SK-N-SH (cell line): ENCODE results near the gene IRF9. TPM values are rescaled to one million over a fixed set of nuclear protein-coding genes. Genes with fewer than 3 reads are reported as not detected.

ENCODE experiments used
- CTCF ChIA-PET: fragments of 300-600, 350-600 bp; formaldehyde crosslinking; extraction: SDS; loops from one replicate; lab custom pipeline; 2021; lab: Yijun Ruan, JAX
- POLR2A ChIA-PET: fragments of 350-600 bp; sonication (Branson Sonifier 250); formaldehyde crosslinking; extraction: SDS; loops from one replicate; lab custom pipeline; 2020; ENCODE audit warnings: antibody characterized with exemption, inconsistent platforms; lab: Yijun Ruan, JAX
- DNase-seq: peaks from one replicate; pipeline ENCODE4 v3.0.0; 2012
- H2AFZ ChIP-seq: fragments of 200-600 bp; sonication (generic); 2 replicates; pipeline ENCODE4 v1.8.1; 2016; ENCODE audit warnings: antibody characterized with exemption, mild to moderate bottlenecking, low read depth
- H3F3A ChIP-seq: fragments of 200-600 bp; sonication (generic); replicated peaks from 2 replicates; pipeline ENCODE3; 2016; ENCODE audit warnings: antibody characterized with exemption, mild to moderate bottlenecking; ENCODE audit not compliant: insufficient read depth
- H3K27ac ChIP-seq, 2 experiments: fragments of 200-500 bp in 1 of 2; fragments of 200-600 bp in 1 of 2; sonication (Bioruptor generic) in 1 of 2; sonication (generic), shearing (Covaris generic) in 1 of 2; 2 replicates each; pipeline versions ENCODE4 v1.5.1 to v1.6.1; 2014 to 2016; ENCODE audit warnings: low read depth in 2 of 2, inconsistent platforms in 1 of 2, low read length in 1 of 2, mild to moderate bottlenecking in 1 of 2, mixed read lengths in 1 of 2
- H3K27me3 ChIP-seq: fragments of 200-600 bp; sonication (generic), shearing (Covaris generic); 2 replicates; pipeline ENCODE4 v1.6.1; 2016; ENCODE audit warnings: mixed run types; ENCODE audit not compliant: insufficient read depth
- H3K36me3 ChIP-seq, 2 experiments: fragments of 200-500 bp in 1 of 2; fragments of 200-600 bp in 1 of 2; sonication (Bioruptor generic) in 1 of 2; sonication (generic) in 1 of 2; replicated peaks in 1 of 2; 2 replicates each; pipeline versions ENCODE3 to v1.5.1; 2014 to 2016; ENCODE audit warnings: low read length in 1 of 2, mild to moderate bottlenecking in 1 of 2; ENCODE audit not compliant: insufficient read depth in 2 of 2, control insufficient read depth in 1 of 2
- H3K4me1 ChIP-seq, 2 experiments: fragments of 200-500 bp in 1 of 2; fragments of 200-600 bp in 1 of 2; sonication (Bioruptor generic) in 1 of 2; sonication (generic), shearing (Covaris generic) in 1 of 2; 2 replicates each; pipeline versions ENCODE4 v1.5.1 to v1.6.1; 2014 to 2016; ENCODE audit warnings: low read depth in 1 of 2, low read length in 1 of 2, mixed run types in 1 of 2; ENCODE audit not compliant: insufficient read depth in 2 of 2, control insufficient read depth in 1 of 2
- H3K4me2 ChIP-seq: fragments of 200-600 bp; sonication (generic), shearing (Covaris generic); 2 replicates; pipeline ENCODE4 v1.6.1; 2017; ENCODE audit warnings: mixed run types
- H3K4me3 ChIP-seq, 2 experiments: fragments of 200-500 bp in 1 of 2; fragments of 200-600 bp in 1 of 2; sonication (Bioruptor generic) in 1 of 2; sonication (generic), shearing (Covaris generic) in 1 of 2; 2 replicates each; pipeline versions ENCODE4 v1.5.1 to v1.8.1; 2014 to 2016; ENCODE audit warnings: low read depth in 2 of 2, inconsistent platforms in 1 of 2, low read length in 1 of 2, mild to moderate bottlenecking in 1 of 2, mixed read lengths in 1 of 2, moderate library complexity in 1 of 2
- H3K79me2 ChIP-seq: fragments of 200-600 bp; sonication (generic); 2 replicates; pipeline ENCODE4 v1.8.1; 2017; ENCODE audit warnings: mild to moderate bottlenecking; ENCODE audit not compliant: insufficient read depth
- H3K9ac ChIP-seq: fragments of 200-600 bp; sonication (generic); 2 replicates; pipeline ENCODE4 v1.6.1; 2017; ENCODE audit warnings: mixed run types
- H3K9me2 ChIP-seq: fragments of 200-600 bp; sonication (generic); 2 replicates; pipeline ENCODE4 v1.6.1; 2017; ENCODE audit warnings: mixed run types
- H3K9me3 ChIP-seq: fragments of 200-600 bp; sonication (generic); 2 replicates; pipeline ENCODE4 v1.6.1; 2017; ENCODE audit warnings: mixed run types, mild to moderate bottlenecking, moderate library complexity
- H4K20me1 ChIP-seq: fragments of 200-600 bp; sonication (generic); 2 replicates; pipeline ENCODE4 v1.6.1; 2017; ENCODE audit warnings: mild to moderate bottlenecking, mixed run types; ENCODE audit not compliant: insufficient read depth
- CTCF ChIP-seq: fragments of 200-600 bp; sonication (generic); IDR thresholded peaks from 2 replicates; pipeline ENCODE4 v1.6.1; 2017; ENCODE audit warnings: antibody characterized with exemption, mild to moderate bottlenecking, moderate library complexity
- EP300 ChIP-seq, 2 experiments: IDR thresholded peaks; 2 replicates each; pipeline versions ENCODE4 v1.4.0 to v1.6.1; 2012; ENCODE audit warnings: borderline replicate concordance in 1 of 2, low read depth in 1 of 2, low read length in 1 of 2
- FOSL2 ChIP-seq: IDR thresholded peaks from 2 replicates; pipeline ENCODE4 v1.4.0; 2012; ENCODE audit warnings: low read depth, mild to moderate bottlenecking, moderate library complexity, borderline replicate concordance
- FOXM1 ChIP-seq: IDR thresholded peaks from 2 replicates; pipeline ENCODE4 v1.4.0; 2012; ENCODE audit warnings: low read depth, mild to moderate bottlenecking
- GABPA ChIP-seq: IDR thresholded peaks from 2 replicates; pipeline ENCODE4 v1.4.0; 2012; ENCODE audit warnings: low read depth, mild to moderate bottlenecking
- GATA2 ChIP-seq: sonication (generic); formaldehyde crosslinking; IDR thresholded peaks from 2 replicates; pipeline ENCODE4 v1.5.0; 2020; ENCODE audit warnings: mild to moderate bottlenecking, missing genetic modification reagents
- MXI1 ChIP-seq: IDR thresholded peaks from 2 replicates; pipeline ENCODE4 v1.6.1; 2012; ENCODE audit warnings: mild to moderate bottlenecking, low read depth, low read length, improper control_type of control experiment
- NFIC ChIP-seq: IDR thresholded peaks from 2 replicates; pipeline ENCODE4 v1.4.0; 2012; ENCODE audit warnings: borderline replicate concordance
- NRF1 ChIP-seq: IDR thresholded peaks from 2 replicates; pipeline ENCODE4 v1.6.1; 2012; ENCODE audit warnings: low read depth, mild to moderate bottlenecking, low read length
- PBX3 ChIP-seq: IDR thresholded peaks from 2 replicates; pipeline ENCODE4; 2012
- POLR2AphosphoS5 ChIP-seq: IDR thresholded peaks from 2 replicates; pipeline ENCODE4 v1.6.1; 2012; ENCODE audit warnings: low read depth, low read length
- RAD21 ChIP-seq: IDR thresholded peaks from 2 replicates; pipeline ENCODE4 v1.6.1; 2012; ENCODE audit warnings: mild to moderate bottlenecking, low read length
- SIN3A ChIP-seq: IDR thresholded peaks from 2 replicates; pipeline ENCODE4 v1.6.1; 2012; ENCODE audit warnings: low read depth, mild to moderate bottlenecking, low read length, moderate library complexity, borderline replicate concordance
- TAF1 ChIP-seq: IDR thresholded peaks from 2 replicates; pipeline ENCODE4 v1.6.1; 2012; ENCODE audit warnings: low read depth, mild to moderate bottlenecking, low read length, moderate library complexity, borderline replicate concordance
- USF1 ChIP-seq: IDR thresholded peaks from 2 replicates; pipeline ENCODE4 v1.4.0; 2012; ENCODE audit warnings: low read depth, borderline replicate concordance
- YY1 ChIP-seq: IDR thresholded peaks from 2 replicates; pipeline ENCODE4 v1.4.0; 2012; ENCODE audit warnings: low read depth, mild to moderate bottlenecking
- WGBS: methylation state at CpG from one replicate; pipeline ENCODE4 v1.1.6; 2017; ENCODE audit warnings: low lambda C conversion rate; 5-methylcytosine and 5-hydroxymethylcytosine counted together
- polyA plus RNA-seq, 3 experiments: library from polyadenylated mRNA; depleted of rRNA; stranded (reverse); fragments of >200 nt; gene quantifications; 2 replicates each; pipeline ENCODE4 v1.2.3, GENCODE V29; 2012
- TF ChIP-seq, protein P1 (sequence below): IDR thresholded peaks from 2 replicates; pipeline ENCODE4 v1.4.0; 2012; ENCODE audit warnings: low read depth, borderline replicate concordance
- TF ChIP-seq, protein P2 (sequence below): IDR thresholded peaks from 2 replicates; pipeline ENCODE4 v1.4.0; 2012; ENCODE audit warnings: low read depth

IRF9 gene
- polyA plus RNA-seq, 1 of the 3 experiments (the other 2 are of a cell fraction) = 37.6 TPM

GRCh38 chr14:24135584-24135833, 25.6 kb upstream of the IRF9 start:
- CTCF ChIA-PET = interaction anchor here (0.6 to 4.7 kb wide), 8 partner anchors 9 to 557 kb away, joined by 3 to 22 read pairs (median 3); partner anchors contain the start of genes IRF9, JPH4 and PSME2
- TF ChIP-seq YY1 (no peak), SIN3A (no peak), GATA2 (CRISPR knock-in tag) (no peak), TAF1 (no peak), USF1 (no peak), FOSL2 (no peak), RAD21 (no peak), FOXM1 (no peak), POLR2AphosphoS5 (no peak), PBX3 (no peak)
- TF ChIP-seq, protein P1, sequence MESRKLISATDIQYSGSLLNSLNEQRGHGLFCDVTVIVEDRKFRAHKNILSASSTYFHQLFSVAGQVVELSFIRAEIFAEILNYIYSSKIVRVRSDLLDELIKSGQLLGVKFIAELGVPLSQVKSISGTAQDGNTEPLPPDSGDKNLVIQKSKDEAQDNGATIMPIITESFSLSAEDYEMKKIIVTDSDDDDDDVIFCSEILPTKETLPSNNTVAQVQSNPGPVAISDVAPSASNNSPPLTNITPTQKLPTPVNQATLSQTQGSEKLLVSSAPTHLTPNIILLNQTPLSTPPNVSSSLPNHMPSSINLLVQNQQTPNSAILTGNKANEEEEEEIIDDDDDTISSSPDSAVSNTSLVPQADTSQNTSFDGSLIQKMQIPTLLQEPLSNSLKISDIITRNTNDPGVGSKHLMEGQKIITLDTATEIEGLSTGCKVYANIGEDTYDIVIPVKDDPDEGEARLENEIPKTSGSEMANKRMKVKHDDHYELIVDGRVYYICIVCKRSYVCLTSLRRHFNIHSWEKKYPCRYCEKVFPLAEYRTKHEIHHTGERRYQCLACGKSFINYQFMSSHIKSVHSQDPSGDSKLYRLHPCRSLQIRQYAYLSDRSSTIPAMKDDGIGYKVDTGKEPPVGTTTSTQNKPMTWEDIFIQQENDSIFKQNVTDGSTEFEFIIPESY = no peak
- Histone ChIP-seq H3K27me3 (no peaks in the 10 kb centered on the region), H3K36me3 (peaks cover 21 to 24% of the 10 kb centered on the region in 2 experiments), H3K9me3 (no peaks in the 10 kb centered on the region), H3K4me1 (peaks cover 6 to 39% of the 10 kb centered on the region in 2 experiments; a peak in 2 of 4 replicates), H3F3A (peaks cover 3% of the 10 kb centered on the region), H3K4me3 (peak overlapping the region; percentile 82 to 91), H4K20me1 (no peaks in the 10 kb centered on the region), H3K9me2 (no peaks in the 10 kb centered on the region), H3K4me2 (peak overlapping the region; percentile 82), H3K27ac (peak overlapping the region; percentile 15 to 83; a peak in 3 of 4 replicates), H3K79me2 (peaks cover 27% of the 10 kb centered on the region), H3K9ac (peak overlapping the region; percentile 54), H2AFZ (peak overlapping the region; percentile 98)
- no peak for DNase-seq
- 23% methylated on average over 8 of the region's 9 CpGs for WGBS
- POLR2A ChIA-PET = interaction anchor here (0.6 to 3.0 kb wide), 11 partner anchors 9 to 609 kb away, joined by 3 to 21 read pairs (median 5); partner anchors contain the start of genes CARMIL3, DCAF11, IRF9 and NRL

DNA sequence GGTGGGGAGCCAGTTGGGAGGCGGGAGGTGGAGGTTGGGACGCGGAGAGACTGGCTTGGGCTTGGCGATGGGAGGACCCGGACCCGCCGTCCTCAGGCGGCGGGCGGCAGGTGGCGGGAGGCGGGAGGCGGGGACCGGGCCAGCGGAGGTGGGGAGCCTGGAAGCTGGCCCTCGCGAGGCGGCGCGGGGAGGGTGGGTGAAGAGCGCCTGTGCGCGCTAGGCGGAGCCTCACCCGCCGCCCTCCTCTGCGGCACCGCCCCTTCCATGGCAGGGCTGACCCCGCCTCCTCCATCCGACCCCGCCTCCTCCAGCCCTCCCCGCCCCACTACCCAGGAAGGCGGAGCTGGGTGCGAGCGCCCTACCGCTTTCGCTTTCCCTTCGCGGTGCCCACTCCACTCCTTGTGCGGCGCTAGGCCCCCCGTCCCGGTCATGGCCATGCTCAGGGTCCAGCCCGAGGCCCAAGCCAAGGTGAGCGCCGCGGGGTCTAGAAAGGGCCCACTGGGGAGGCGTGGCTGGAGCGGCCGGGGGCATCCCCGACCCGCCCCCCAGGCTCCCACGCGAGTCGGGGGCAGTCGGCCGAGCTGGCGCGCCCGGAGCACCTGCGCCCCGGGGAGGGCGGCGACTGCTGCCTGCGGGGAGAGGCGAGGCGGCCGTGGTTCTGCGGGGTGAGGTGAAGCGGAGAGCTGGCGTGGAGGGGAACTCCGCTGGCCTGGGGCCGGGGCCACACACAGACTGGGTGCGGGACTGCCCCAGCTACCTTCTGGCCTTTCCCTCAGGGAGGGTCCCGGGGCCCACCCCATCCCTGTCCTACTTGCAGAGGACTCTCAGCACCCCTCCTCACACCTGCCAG, 25.0 kb upstream of the IRF9 start, which contains the start of gene PSME1:
Gene PSME1 (plus strand): TSS at position 361 of the 850 bp plus-strand sequence. CDS start 69 bp downstream, at position 430.
- TF ChIP-seq GABPA = no peak
- 0 out of 2 replicates have a peak, but pooled peaks have one; percentile 16 for TF ChIP-seq SIN3A
- TF ChIP-seq, protein P2, sequence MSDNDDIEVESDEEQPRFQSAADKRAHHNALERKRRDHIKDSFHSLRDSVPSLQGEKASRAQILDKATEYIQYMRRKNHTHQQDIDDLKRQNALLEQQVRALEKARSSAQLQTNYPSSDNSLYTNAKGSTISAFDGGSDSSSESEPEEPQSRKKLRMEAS = peak; percentile 45; the same call in 1 of the 2 replicates
- TF ChIP-seq CTCF = no peak
- TF ChIP-seq NRF1 = peak; percentile 61
- TF ChIP-seq NFIC = no peak
- TF ChIP-seq TAF1 = peak; percentile 50
- TF ChIP-seq MXI1 = peak; percentile 44; the same call in 1 of the 2 replicates
- TF ChIP-seq POLR2AphosphoS5 = peak; percentile 67
- TF ChIP-seq EP300 (IDR thresholded peaks at IDR 0.05; ENCODE audit: borderline replicate concordance in 1 of 2, low read depth in 1 of 2, low read length in 1 of 2) = no peak
- no peak for TF ChIP-seq FOSL2
- ChIA-PET POLR2A (interaction anchor here (0.6 to 3.0 kb wide), 14 partner anchors 9 to 610 kb away, joined by 3 to 21 read pairs (median 5); partner anchors contain the start of genes CARMIL3, DCAF11, IRF9 and NRL), CTCF (interaction anchor here (0.6 to 4.7 kb wide), 8 partner anchors 10 to 558 kb away, joined by 3 to 22 read pairs (median 3); partner anchors contain the start of genes DCAF11, IRF9, JPH4 and NRL)
- DNase-seq = peak; percentile 98
- peaks cover 21 to 24% of the 10 kb centered on the region in 2 experiments for H3K36me3 ChIP-seq
- H3K9me3 ChIP-seq = no peaks in the 10 kb centered on the region
- peak within 1 kb of the TSS; percentile 82 to 91 for H3K4me3 ChIP-seq
- H4K20me1 ChIP-seq = no peaks in the 10 kb centered on the region
- peaks cover 6 to 35% of the 10 kb centered on the region in 2 experiments; a peak in 2 of 4 replicates for H3K4me1 ChIP-seq
- H3K27me3 ChIP-seq = no peaks in the 10 kb centered on the region
- peak within 1 kb of the TSS; percentile 94 for H3K9ac ChIP-seq
- H3K4me2 ChIP-seq = peak within 1 kb of the TSS; percentile 82
- H3K79me2 ChIP-seq = peaks cover 33% of the 10 kb centered on the region
- WGBS = 0% methylated on average over 16 of the region's 75 CpGs
- peak within 1 kb of the TSS; percentile 98 for H2AFZ ChIP-seq
- H3K9me2 ChIP-seq = no peaks in the 10 kb centered on the region
- peak within 1 kb of the TSS; percentile 52 to 83 for H3K27ac ChIP-seq
- H3F3A ChIP-seq = peaks cover 5% of the 10 kb centered on the region
